Measurements from ENCODE around the gene CIT. TPM values are rescaled to one million over a fixed set of nuclear protein-coding genes. Genes with fewer than 3 reads are reported as not detected.

CIT gene
- polyA plus RNA-seq, 3 donors, result 0.03 TPM; not detected in 2

DNA sequence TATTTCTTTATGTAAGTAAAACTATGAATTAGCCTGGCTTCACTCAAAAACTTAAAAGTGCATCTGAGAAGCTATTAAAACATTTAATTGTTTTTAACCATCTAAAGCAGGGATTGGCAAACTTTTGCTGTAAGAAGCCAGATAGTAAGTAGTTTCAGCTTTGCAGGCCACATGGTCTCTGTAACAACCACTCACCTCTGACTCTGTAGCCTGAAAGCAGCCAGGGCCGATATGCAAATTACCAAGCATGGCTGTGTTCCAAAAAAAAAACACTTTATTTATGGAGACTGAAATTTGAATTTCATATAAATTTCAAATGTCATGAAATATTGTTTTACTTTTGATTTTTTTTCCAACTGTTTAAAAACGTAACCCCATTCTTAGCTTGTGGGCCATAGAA lies 95.3 kb downstream of the CIT start:
- Mint-ChIP-seq H3K4me1 (no peaks in the 10 kb centered on the region), H3K36me3 (peaks cover 69 to 84% of the 10 kb centered on the region in 2 donors), H3K9me3 (peaks cover 0 to 2% (median 0%) of the 10 kb centered on the region in 7 donors), H3K27me3 (ENCODE audit: low read depth in 3 of 3) (peaks cover 0 to 2% (median 0%) of the 10 kb centered on the region in 3 donors), H3K4me3 (no peak overlapping the region), H3K27ac (no peak overlapping the region)
- DNase-seq, result no peak
- TF ChIP-seq, protein P1, sequence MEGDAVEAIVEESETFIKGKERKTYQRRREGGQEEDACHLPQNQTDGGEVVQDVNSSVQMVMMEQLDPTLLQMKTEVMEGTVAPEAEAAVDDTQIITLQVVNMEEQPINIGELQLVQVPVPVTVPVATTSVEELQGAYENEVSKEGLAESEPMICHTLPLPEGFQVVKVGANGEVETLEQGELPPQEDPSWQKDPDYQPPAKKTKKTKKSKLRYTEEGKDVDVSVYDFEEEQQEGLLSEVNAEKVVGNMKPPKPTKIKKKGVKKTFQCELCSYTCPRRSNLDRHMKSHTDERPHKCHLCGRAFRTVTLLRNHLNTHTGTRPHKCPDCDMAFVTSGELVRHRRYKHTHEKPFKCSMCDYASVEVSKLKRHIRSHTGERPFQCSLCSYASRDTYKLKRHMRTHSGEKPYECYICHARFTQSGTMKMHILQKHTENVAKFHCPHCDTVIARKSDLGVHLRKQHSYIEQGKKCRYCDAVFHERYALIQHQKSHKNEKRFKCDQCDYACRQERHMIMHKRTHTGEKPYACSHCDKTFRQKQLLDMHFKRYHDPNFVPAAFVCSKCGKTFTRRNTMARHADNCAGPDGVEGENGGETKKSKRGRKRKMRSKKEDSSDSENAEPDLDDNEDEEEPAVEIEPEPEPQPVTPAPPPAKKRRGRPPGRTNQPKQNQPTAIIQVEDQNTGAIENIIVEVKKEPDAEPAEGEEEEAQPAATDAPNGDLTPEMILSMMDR (IDR thresholded peaks at IDR 0.05), result no peak
- H3K9me3 ChIP-seq (replicated peaks in 1 of 2; ENCODE audit: control insufficient read depth in 1 of 2, insufficient read depth in 1 of 2, low read length in 2 of 2), result no peaks in the 10 kb centered on the region
- H3K27me3 ChIP-seq (ENCODE audit: control insufficient read depth in 2 of 2, insufficient read depth in 2 of 2, low read length in 2 of 2), result no peaks in the 10 kb centered on the region
- no peak overlapping the region for H3K9ac ChIP-seq (ENCODE audit: insufficient read depth, low read length, poor library complexity, severe bottlenecking)
- no peaks in the 10 kb centered on the region for H3K4me1 ChIP-seq (ENCODE audit: control insufficient read depth in 1 of 2, insufficient read depth in 2 of 2, low read length in 2 of 2)
- no peak overlapping the region for H2AFZ ChIP-seq (ENCODE audit: insufficient read depth, low read depth, low read length, poor library complexity, severe bottlenecking)
- no peaks in the 10 kb centered on the region for H3K79me2 ChIP-seq (ENCODE audit: insufficient read depth, low read length)
- intact Hi-C loops (cut with micrococcal nuclease), result no loop called here
- no CpG with 5 or more reads among the region's 2 CpGs for WGBS (ENCODE audit: insufficient coverage)
- no peak overlapping the region for H3K27ac ChIP-seq (ENCODE audit: low read depth in 1 of 2, low read length in 2 of 2)
- no peak overlapping the region for H3K4me3 ChIP-seq (replicated peaks in 1 of 3; ENCODE audit: low read depth in 2 of 3, low read length in 3 of 3)
- H3K36me3 ChIP-seq (replicated peaks in 1 of 2; ENCODE audit: control insufficient read depth in 1 of 2, insufficient read depth in 2 of 2, low read length in 2 of 2), result peaks cover 29 to 82% of the 10 kb centered on the region in 2 donors
- no peaks in the 10 kb centered on the region for H4K20me1 ChIP-seq (ENCODE audit: insufficient read depth, low read length)
- no peak overlapping the region for H3K4me2 ChIP-seq (replicated peaks; ENCODE audit: extremely low read depth, low read length, poor library complexity, severe bottlenecking)

GRCh38 chr12:119780786-119781434 lies 96.2 kb downstream of the CIT start:
- H3K4me1 ChIP-seq (ENCODE audit: control insufficient read depth in 1 of 2, insufficient read depth in 2 of 2, low read length in 2 of 2), result no peaks in the 10 kb centered on the region
- Mint-ChIP-seq H3K4me3 (no peak overlapping the region), H3K27ac (no peak overlapping the region), H3K27me3 (ENCODE audit: low read depth in 3 of 3) (peaks cover 0 to 2% (median 0%) of the 10 kb centered on the region in 3 donors), H3K4me1 (no peaks in the 10 kb centered on the region), H3K9me3 (peaks cover 0 to 2% (median 0%) of the 10 kb centered on the region in 7 donors), H3K36me3 (peaks cover 74 to 88% of the 10 kb centered on the region in 2 donors)
- DNase-seq, result no peak
- intact Hi-C loops (cut with micrococcal nuclease), result no loop called here
- WGBS (ENCODE audit: insufficient coverage), result 97% methylated on average over 4 of the region's 8 CpGs
- no peaks in the 10 kb centered on the region for H3K9me3 ChIP-seq (replicated peaks in 1 of 2; ENCODE audit: control insufficient read depth in 1 of 2, insufficient read depth in 1 of 2, low read length in 2 of 2)
- H3K4me2 ChIP-seq (replicated peaks; ENCODE audit: extremely low read depth, low read length, poor library complexity, severe bottlenecking), result no peak overlapping the region
- TF ChIP-seq, protein P1 (IDR thresholded peaks at IDR 0.05), result peak; percentile 51
- no peak overlapping the region for H3K4me3 ChIP-seq (replicated peaks in 1 of 3; ENCODE audit: low read depth in 2 of 3, low read length in 3 of 3)
- no peaks in the 10 kb centered on the region for H3K79me2 ChIP-seq (ENCODE audit: insufficient read depth, low read length)
- H4K20me1 ChIP-seq (ENCODE audit: insufficient read depth, low read length), result no peaks in the 10 kb centered on the region
- H3K9ac ChIP-seq (ENCODE audit: insufficient read depth, low read length, poor library complexity, severe bottlenecking), result no peak overlapping the region
- H3K27ac ChIP-seq (ENCODE audit: low read depth in 1 of 2, low read length in 2 of 2), result no peak overlapping the region
- peaks cover 37 to 84% of the 10 kb centered on the region in 2 donors for H3K36me3 ChIP-seq (replicated peaks in 1 of 2; ENCODE audit: control insufficient read depth in 1 of 2, insufficient read depth in 2 of 2, low read length in 2 of 2)
- no peaks in the 10 kb centered on the region for H3K27me3 ChIP-seq (ENCODE audit: control insufficient read depth in 2 of 2, insufficient read depth in 2 of 2, low read length in 2 of 2)
- no peak overlapping the region for H2AFZ ChIP-seq (ENCODE audit: insufficient read depth, low read depth, low read length, poor library complexity, severe bottlenecking)
